SK-N-SH treated with all-trans-retinoic acid at 6 μM for 48 hours (cell line): ENCODE measurements around the gene ENC1.

ENCODE experiments used
- ATAC-seq: fragments of 200-7000 bp; cut with Tn5 transposase; 3 replicates; pipeline ENCODE4 v1.9.1; 2020; ENCODE audit warnings: mild to moderate bottlenecking, moderate library complexity
- ARNTL ChIP-seq: fragments of 450-650 bp; formaldehyde crosslinking; IDR thresholded peaks from 2 replicates; pipeline ENCODE4 v1.5.0; 2020; ENCODE audit warnings: low read depth, mild to moderate bottlenecking, moderate library complexity, borderline replicate concordance
- BACH2 ChIP-seq: fragments of 250-450 bp; sonication (Bioruptor Pico); IDR thresholded peaks from 2 replicates; pipeline ENCODE4 v1.9.0; 2021; ENCODE audit warnings: mild to moderate bottlenecking, borderline replicate concordance
- CSDC2 ChIP-seq: fragments of 250-450 bp; sonication (Bioruptor Pico); IDR thresholded peaks from 2 replicates; pipeline ENCODE4 v1.5.0; 2020; ENCODE audit warnings: mild to moderate bottlenecking, moderate library complexity
- ESRRG ChIP-seq: fragments of 250-450 bp; sonication (Bioruptor Pico); IDR thresholded peaks from 2 replicates; pipeline ENCODE4 v1.6.1; 2021; ENCODE audit warnings: mild to moderate bottlenecking
- ISL1 ChIP-seq: fragments of 250-450 bp; sonication (Bioruptor Pico); IDR thresholded peaks from 2 replicates; pipeline ENCODE4 v2.1.2; 2022; ENCODE audit warnings: mild to moderate bottlenecking, moderate library complexity
- OSR1 ChIP-seq: fragments of 250-450 bp; sonication (Bioruptor Pico); IDR thresholded peaks from 2 replicates; pipeline ENCODE4 v1.8.0; 2022; ENCODE audit warnings: moderate library complexity, mild to moderate bottlenecking, inconsistent platforms
- RARB ChIP-seq: fragments of 250-450 bp; sonication (Bioruptor Pico); IDR thresholded peaks from 2 replicates; pipeline ENCODE4 v1.8.0; 2021; ENCODE audit warnings: mild to moderate bottlenecking, moderate library complexity
- SNAI2 ChIP-seq: fragments of 250-450 bp; sonication (Bioruptor Pico); IDR thresholded peaks from 2 replicates; pipeline ENCODE4 v1.5.0; 2020; ENCODE audit warnings: mild to moderate bottlenecking, moderate library complexity
- TCF4 ChIP-seq: fragments of 250-450 bp; sonication (Bioruptor Pico); IDR thresholded peaks from 2 replicates; pipeline ENCODE4 v1.8.0; 2021; ENCODE audit warnings: mild to moderate bottlenecking, moderate library complexity, borderline replicate concordance
- TOX ChIP-seq: fragments of 250-450 bp; sonication (Bioruptor Pico); IDR thresholded peaks from 2 replicates; pipeline ENCODE4 v1.8.0; 2021; ENCODE audit warnings: mild to moderate bottlenecking, moderate library complexity, borderline replicate concordance
- ZC3H10 ChIP-seq: fragments of 250-450 bp; sonication (Bioruptor Pico); IDR thresholded peaks from 2 replicates; pipeline ENCODE4 v1.5.1; 2021; ENCODE audit warnings: mild to moderate bottlenecking, moderate library complexity
- ZFP30 ChIP-seq: fragments of 450-650 bp; formaldehyde crosslinking; IDR thresholded peaks from 2 replicates; pipeline ENCODE4 v1.5.0; 2022; ENCODE audit warnings: mild to moderate bottlenecking, moderate library complexity
- ZNF565 ChIP-seq: fragments of 450-650 bp; formaldehyde crosslinking; conservative IDR thresholded peaks from 2 replicates; pipeline ENCODE4 v1.5.0; 2020; ENCODE audit warnings: low read depth, mild to moderate bottlenecking, moderate library complexity
- ZNF70 ChIP-seq: fragments of 450-650 bp; formaldehyde crosslinking; IDR thresholded peaks from 2 replicates; pipeline ENCODE4 v1.5.0; 2020; ENCODE audit warnings: mild to moderate bottlenecking, moderate library complexity
- TF ChIP-seq, protein P1 (sequence below): fragments of 250-450 bp; sonication (Bioruptor Pico); IDR thresholded peaks from 2 replicates; pipeline ENCODE4 v1.8.0; 2020; ENCODE audit warnings: mild to moderate bottlenecking, moderate library complexity, borderline replicate concordance
- TF ChIP-seq, protein P2 (sequence below): fragments of 250-450 bp; sonication (Bioruptor Pico); IDR thresholded peaks from 2 replicates; pipeline ENCODE4 v1.5.1; 2020; ENCODE audit warnings: low read depth, mild to moderate bottlenecking, moderate library complexity
- TF ChIP-seq, protein P3 (sequence below): fragments of 250-450 bp; sonication (Bioruptor Pico); IDR thresholded peaks from 2 replicates; pipeline ENCODE4 v1.8.0; 2021; ENCODE audit warnings: low read depth, mild to moderate bottlenecking, moderate library complexity, borderline replicate concordance
- TF ChIP-seq, protein P4 (sequence below): fragments of 250-450 bp; sonication (Bioruptor Pico); IDR thresholded peaks from 2 replicates; pipeline ENCODE4 v1.5.0; 2020; ENCODE audit warnings: mild to moderate bottlenecking, moderate library complexity

Gene ENC1, protein sequence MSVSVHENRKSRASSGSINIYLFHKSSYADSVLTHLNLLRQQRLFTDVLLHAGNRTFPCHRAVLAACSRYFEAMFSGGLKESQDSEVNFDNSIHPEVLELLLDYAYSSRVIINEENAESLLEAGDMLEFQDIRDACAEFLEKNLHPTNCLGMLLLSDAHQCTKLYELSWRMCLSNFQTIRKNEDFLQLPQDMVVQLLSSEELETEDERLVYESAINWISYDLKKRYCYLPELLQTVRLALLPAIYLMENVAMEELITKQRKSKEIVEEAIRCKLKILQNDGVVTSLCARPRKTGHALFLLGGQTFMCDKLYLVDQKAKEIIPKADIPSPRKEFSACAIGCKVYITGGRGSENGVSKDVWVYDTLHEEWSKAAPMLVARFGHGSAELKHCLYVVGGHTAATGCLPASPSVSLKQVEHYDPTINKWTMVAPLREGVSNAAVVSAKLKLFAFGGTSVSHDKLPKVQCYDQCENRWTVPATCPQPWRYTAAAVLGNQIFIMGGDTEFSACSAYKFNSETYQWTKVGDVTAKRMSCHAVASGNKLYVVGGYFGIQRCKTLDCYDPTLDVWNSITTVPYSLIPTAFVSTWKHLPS

DNA sequence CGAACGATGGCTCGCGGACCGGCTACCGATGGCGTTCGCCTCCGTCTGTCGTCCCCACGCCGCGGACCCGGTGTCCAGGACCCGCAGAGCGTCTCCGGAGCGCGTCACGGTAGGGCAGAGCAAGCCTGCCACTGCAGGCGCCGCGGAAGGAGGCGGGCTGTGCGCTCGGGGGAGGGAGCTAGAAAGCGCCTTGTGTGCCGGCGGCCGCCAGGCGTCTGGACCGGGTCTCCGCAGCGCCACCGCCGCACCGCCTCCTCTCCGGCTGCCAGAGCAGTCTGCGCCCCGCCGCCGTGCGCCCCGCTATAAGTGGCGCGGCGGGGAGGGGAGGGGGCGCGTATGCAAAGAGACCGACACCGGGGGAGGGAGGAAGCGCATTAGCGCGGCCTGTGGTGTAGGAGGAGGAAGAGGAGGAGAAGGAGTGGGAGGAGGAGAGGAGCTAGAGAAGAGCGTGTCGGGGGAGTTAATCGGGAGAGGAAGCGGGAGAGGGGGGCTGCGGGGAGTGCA, at the start of gene ENC1:
Gene ENC1 (minus strand): TSS at position 279 of the 504 bp plus-strand sequence. CDS start 4,243 bp downstream, outside the sequence.
- ATAC-seq = peak; percentile 84
- no peak for TF ChIP-seq ISL1 (CRISPR knock-in tag)
- no peak for TF ChIP-seq BACH2 (CRISPR knock-in tag)

DNA sequence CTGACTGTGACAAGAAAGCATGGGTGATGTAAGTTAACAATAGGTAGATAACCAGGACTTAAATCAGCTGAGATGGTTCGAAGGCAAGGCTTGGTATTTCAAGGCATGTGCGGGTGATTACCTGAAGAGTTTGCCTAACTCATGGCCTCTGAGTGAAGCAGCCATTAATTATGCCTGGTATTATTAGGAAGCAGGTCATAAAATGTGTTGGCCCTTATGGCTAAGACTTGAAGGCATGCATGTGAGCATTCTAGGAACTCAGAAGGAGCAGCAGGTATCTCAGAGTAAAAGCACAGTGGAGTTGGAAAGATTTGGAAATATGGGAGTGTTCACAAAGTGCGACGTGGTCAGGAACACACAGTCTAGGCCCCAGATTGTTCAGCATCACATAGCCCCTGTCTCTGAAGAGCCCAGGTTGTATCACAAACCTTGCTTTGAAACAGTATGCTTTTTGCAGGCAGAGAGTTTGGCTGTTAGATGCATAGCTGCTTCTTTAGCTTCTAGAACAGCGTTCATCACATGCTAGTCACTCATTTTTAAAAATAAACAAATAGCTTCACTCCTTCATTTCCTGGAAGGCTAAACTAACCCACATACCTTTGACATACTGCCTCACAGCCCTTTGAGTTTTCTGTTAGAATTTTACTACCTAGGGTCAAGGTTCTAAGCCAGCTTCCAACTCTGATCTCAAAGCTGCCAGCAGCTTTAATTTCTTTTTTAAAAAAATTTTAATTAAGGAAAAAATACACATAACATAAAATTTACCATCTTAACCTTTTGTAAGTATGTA, 46.6 kb upstream of the ENC1 start:
- no peak for ATAC-seq
- no peak for TF ChIP-seq ESRRG (CRISPR knock-in tag)
- TF ChIP-seq ZNF70 (CRISPR knock-in tag) = no peak
- TF ChIP-seq TOX (CRISPR knock-in tag) = no peak
- TF ChIP-seq, protein P1, sequence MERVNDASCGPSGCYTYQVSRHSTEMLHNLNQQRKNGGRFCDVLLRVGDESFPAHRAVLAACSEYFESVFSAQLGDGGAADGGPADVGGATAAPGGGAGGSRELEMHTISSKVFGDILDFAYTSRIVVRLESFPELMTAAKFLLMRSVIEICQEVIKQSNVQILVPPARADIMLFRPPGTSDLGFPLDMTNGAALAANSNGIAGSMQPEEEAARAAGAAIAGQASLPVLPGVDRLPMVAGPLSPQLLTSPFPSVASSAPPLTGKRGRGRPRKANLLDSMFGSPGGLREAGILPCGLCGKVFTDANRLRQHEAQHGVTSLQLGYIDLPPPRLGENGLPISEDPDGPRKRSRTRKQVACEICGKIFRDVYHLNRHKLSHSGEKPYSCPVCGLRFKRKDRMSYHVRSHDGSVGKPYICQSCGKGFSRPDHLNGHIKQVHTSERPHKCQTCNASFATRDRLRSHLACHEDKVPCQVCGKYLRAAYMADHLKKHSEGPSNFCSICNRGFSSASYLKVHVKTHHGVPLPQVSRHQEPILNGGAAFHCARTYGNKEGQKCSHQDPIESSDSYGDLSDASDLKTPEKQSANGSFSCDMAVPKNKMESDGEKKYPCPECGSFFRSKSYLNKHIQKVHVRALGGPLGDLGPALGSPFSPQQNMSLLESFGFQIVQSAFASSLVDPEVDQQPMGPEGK (CRISPR knock-in tag) = no peak
- TF ChIP-seq SNAI2 = no peak
- TF ChIP-seq ZNF565 (CRISPR knock-in tag) = no peak
- no peak for TF ChIP-seq TCF4 (CRISPR knock-in tag)
- TF ChIP-seq, protein P2, sequence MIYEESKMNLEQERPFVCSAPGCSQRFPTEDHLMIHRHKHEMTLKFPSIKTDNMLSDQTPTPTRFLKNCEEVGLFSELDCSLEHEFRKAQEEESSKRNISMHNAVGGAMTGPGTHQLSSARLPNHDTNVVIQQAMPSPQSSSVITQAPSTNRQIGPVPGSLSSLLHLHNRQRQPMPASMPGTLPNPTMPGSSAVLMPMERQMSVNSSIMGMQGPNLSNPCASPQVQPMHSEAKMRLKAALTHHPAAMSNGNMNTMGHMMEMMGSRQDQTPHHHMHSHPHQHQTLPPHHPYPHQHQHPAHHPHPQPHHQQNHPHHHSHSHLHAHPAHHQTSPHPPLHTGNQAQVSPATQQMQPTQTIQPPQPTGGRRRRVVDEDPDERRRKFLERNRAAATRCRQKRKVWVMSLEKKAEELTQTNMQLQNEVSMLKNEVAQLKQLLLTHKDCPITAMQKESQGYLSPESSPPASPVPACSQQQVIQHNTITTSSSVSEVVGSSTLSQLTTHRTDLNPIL (CRISPR knock-in tag) = no peak
- no peak for TF ChIP-seq ZC3H10 (CRISPR knock-in tag)
- no peak for TF ChIP-seq ARNTL (CRISPR knock-in tag)
- TF ChIP-seq, protein P3, sequence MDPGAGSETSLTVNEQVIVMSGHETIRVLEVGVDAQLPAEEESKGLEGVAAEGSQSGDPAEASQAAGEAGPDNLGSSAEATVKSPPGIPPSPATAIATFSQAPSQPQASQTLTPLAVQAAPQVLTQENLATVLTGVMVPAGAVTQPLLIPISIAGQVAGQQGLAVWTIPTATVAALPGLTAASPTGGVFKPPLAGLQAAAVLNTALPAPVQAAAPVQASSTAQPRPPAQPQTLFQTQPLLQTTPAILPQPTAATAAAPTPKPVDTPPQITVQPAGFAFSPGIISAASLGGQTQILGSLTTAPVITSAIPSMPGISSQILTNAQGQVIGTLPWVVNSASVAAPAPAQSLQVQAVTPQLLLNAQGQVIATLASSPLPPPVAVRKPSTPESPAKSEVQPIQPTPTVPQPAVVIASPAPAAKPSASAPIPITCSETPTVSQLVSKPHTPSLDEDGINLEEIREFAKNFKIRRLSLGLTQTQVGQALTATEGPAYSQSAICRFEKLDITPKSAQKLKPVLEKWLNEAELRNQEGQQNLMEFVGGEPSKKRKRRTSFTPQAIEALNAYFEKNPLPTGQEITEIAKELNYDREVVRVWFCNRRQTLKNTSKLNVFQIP = no peak
- TF ChIP-seq RARB (CRISPR knock-in tag) = no peak
- TF ChIP-seq BACH2 (CRISPR knock-in tag) = no peak
- TF ChIP-seq, protein P4, sequence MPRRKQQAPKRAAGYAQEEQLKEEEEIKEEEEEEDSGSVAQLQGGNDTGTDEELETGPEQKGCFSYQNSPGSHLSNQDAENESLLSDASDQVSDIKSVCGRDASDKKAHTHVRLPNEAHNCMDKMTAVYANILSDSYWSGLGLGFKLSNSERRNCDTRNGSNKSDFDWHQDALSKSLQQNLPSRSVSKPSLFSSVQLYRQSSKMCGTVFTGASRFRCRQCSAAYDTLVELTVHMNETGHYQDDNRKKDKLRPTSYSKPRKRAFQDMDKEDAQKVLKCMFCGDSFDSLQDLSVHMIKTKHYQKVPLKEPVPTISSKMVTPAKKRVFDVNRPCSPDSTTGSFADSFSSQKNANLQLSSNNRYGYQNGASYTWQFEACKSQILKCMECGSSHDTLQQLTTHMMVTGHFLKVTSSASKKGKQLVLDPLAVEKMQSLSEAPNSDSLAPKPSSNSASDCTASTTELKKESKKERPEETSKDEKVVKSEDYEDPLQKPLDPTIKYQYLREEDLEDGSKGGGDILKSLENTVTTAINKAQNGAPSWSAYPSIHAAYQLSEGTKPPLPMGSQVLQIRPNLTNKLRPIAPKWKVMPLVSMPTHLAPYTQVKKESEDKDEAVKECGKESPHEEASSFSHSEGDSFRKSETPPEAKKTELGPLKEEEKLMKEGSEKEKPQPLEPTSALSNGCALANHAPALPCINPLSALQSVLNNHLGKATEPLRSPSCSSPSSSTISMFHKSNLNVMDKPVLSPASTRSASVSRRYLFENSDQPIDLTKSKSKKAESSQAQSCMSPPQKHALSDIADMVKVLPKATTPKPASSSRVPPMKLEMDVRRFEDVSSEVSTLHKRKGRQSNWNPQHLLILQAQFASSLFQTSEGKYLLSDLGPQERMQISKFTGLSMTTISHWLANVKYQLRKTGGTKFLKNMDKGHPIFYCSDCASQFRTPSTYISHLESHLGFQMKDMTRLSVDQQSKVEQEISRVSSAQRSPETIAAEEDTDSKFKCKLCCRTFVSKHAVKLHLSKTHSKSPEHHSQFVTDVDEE (CRISPR knock-in tag) = no peak
- TF ChIP-seq ISL1 (CRISPR knock-in tag) = no peak

DNA sequence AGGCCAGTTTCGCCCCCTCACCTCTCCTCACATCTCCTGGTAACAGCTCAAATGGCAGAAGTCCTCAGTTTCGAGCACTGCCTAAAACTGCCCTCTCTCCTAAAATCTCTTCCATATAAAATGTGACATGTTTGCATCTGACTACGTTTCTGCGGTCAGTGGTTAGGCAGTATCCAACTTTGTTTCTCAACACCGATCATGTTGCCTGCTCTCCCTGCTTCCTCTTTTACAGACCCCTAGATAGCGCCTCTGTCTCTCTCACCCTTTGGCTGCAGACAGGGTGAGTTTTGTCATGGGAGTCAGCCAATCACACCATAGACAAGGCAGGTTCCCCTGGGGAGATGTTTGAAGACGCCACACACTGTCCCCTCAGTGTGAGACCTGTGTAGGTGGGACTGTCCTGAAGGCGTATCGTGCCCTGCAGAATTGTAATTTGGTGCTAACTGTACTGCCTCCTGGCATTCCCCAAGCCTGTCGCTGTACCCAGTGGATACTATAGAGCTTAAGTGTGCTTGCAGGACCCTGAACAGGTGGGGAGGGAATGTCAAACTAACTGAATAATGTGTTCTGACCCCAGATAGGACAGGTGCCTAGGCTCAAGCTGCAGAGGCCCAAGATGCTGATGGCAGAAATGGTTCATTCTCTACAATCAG, 45.6 kb upstream of the ENC1 start:
- no peak; the same call in 2 of the 3 replicates for ATAC-seq
- TF ChIP-seq CSDC2 (no peak), ZNF70 (CRISPR knock-in tag) (no peak), ZFP30 (CRISPR knock-in tag) (no peak), TOX (CRISPR knock-in tag) (no peak), RARB (CRISPR knock-in tag) (no peak), OSR1 (CRISPR knock-in tag) (no peak)
- TF ChIP-seq, protein P1 (CRISPR knock-in tag) = no peak
- TF ChIP-seq, protein P2 (CRISPR knock-in tag) = no peak
- TF ChIP-seq, all 23 proteins: peak for 0
